NCI-H69 (cell line): ENCODE data around the gene MT1F.
A peak's percentile ranks its signal among the peaks of the same experiment; 100 is the strongest.

ENCODE experiments used
- DNase-seq: peaks from one replicate; lab custom pipeline; 2025; lab: John Stamatoyannopoulos, UW

Gene MT1F

GRCh38 chr16:56625943-56626654, 31.7 kb upstream of the MT1F start:
- no peak for DNase-seq

GRCh38 chr16:56626685-56627084, 31.1 kb upstream of the MT1F start:
- DNase-seq: no peak

GRCh38 chr16:56628486-56629350, 29.0 kb upstream of the MT1F start:
- peak; percentile 43 for DNase-seq

GRCh38 chr16:56629531-56629930, 28.2 kb upstream of the MT1F start:
- DNase-seq: no peak

GRCh38 chr16:56630134-56630533, 27.6 kb upstream of the MT1F start:
- DNase-seq: no peak

- DNase-seq: no peak
These were observed 26.6 kb upstream of the MT1F start for GRCh38 chr16:56631197-56631596.

GRCh38 chr16:56631832-56632155, 26.0 kb upstream of the MT1F start:
- no peak for DNase-seq

- peak; percentile 5 for DNase-seq
These were observed 25.5 kb upstream of the MT1F start, which contains the start of gene MT1M for GRCh38 chr16:56632156-56632847. Gene MT1M, plus strand, starts transcription at chr16:56632659. Its CDS starts 73 bp downstream, at chr16:56632732.

GRCh38 chr16:56632848-56633365, 24.9 kb upstream of the MT1F start:
- no peak for DNase-seq

GRCh38 chr16:56633535-56633934, 24.2 kb upstream of the MT1F start:
- DNase-seq: no peak

- DNase-seq: no peak
These were observed 22.9 kb upstream of the MT1F start for GRCh38 chr16:56634715-56635440.

- DNase-seq: no peak
These were observed 22.3 kb upstream of the MT1F start for GRCh38 chr16:56635441-56635967.

GRCh38 chr16:56636616-56637413, 20.9 kb upstream of the MT1F start:
- no peak for DNase-seq

- DNase-seq: no peak
These were observed 19.7 kb upstream of the MT1F start, which contains the start of gene MT1A for GRCh38 chr16:56637814-56638750. Gene MT1A, plus strand, starts transcription at chr16:56638666. Its CDS starts 73 bp downstream, at chr16:56638739.

GRCh38 chr16:56639045-56639444, 18.7 kb upstream of the MT1F start:
- no peak for DNase-seq

GRCh38 chr16:56640076-56640475, 17.7 kb upstream of the MT1F start:
- DNase-seq: no peak

- DNase-seq: no peak
These were observed 16.6 kb upstream of the MT1F start for GRCh38 chr16:56641166-56641565.

GRCh38 chr16:56643080-56643778, 14.5 kb upstream of the MT1F start:
- peak; percentile 51 for DNase-seq

GRCh38 chr16:56643833-56644232, 13.9 kb upstream of the MT1F start:
- no peak for DNase-seq
